GDM1 (cell line): Measurements from ENCODE around the gene HTR6.
"Not testable (repeated sequence)": the region's sequence is repeated elsewhere in the genome, so short reads cannot be mapped to it uniquely, and the experiment has no call there.

Source experiments
- DNase-seq: peaks from one replicate; lab custom pipeline; 2025; lab: John Stamatoyannopoulos, UW

The HTR6 gene

DNA sequence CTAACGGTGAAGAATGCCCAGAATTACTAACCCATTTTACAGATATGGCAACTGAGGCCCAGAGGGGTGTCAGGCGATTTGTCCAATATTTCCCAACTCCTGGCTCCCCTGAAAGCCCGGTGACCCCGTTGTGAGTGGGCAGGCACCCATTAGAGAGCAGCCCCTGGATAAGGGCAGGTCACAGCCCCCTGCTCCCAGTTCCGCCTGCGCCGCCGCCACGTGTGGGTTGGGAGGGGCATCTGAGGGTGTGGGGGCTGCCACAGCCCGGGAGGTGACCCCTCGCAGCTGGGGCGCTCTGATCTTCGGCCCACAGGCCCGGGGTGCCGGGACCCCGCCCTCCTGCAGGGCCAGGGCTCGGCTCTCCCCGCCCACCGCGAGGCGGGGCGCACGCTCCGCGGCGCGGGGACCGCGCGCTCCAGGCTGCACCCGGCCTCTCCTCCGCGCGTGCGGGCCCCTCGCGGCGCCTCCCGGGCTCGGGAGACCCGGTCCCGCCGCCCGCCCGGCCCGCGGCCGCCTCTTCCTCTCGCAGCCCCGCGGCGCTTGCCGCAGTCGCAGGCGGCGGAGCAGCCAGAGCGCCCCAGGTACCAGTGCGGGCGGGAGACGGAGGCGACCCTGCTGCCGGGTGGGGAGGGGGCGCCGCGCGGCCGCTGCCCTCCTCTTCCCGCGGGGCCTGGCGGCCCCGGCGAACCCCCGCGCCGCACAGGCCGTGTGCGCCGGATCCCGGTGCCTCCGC lies at the start of gene HTR6:
HTR6 (plus strand) TSS at position 423 of the 733 bp plus-strand sequence. CDS start 879 bp downstream, outside the sequence.
- no peak for DNase-seq

DNA sequence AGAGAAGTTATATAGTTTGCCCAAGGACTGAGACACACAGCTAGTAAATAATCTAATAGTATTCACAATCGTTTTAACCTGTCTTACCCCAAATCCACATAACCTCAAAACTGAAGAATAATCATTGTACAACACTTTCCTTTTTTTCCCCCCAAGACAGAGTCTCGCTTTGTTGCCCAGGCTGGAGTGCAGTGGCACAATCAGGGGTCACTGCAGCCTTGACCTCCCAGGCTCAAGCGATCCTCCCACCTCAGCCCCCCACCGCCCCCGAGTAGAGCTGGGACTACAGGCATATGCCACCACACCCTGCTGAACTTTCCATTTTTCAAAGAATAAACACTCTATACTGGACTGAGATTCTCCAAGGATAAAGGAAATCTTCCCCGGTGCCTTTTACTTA lies 49.2 kb upstream of the HTR6 start:
- no peak for DNase-seq

DNA sequence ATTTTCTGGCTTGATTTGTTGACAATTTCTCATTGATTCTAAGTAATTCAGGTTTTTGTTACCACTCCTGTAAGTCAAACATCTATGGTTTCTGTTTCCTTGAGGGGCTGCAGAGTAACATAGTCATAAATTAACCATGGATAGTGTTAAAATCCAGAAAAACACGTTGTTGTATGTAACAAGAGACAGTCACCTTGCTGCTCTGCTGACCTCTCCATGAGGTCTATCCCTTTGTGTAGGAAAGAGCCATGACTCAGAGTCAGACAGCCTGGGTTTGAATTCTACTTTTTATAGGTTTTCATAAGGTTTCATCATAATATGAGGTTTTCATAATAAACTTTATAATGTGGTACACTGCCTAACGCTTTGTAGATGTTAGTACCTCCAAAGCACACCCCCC lies 48.2 kb upstream of the HTR6 start:
- no peak for DNase-seq

DNA sequence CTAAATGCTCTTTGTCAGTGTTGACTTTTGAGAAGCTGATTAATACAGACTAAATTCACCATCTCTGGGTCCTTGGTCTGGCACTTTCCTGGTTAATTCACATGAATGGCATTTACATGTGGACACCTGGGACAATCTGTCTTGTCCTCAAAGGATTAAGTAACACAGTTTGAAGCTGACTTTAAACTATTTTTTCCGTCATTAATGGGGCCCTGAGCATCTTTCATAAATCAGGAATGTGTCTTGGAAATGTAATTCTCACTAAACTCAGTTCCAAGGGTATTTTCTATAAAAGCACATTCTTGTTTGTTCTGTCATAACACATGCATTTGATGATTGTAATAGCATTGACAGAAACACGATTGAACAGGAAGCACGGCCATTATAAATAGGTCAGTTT lies 47.3 kb upstream of the HTR6 start:
- DNase-seq, result no peak

DNA sequence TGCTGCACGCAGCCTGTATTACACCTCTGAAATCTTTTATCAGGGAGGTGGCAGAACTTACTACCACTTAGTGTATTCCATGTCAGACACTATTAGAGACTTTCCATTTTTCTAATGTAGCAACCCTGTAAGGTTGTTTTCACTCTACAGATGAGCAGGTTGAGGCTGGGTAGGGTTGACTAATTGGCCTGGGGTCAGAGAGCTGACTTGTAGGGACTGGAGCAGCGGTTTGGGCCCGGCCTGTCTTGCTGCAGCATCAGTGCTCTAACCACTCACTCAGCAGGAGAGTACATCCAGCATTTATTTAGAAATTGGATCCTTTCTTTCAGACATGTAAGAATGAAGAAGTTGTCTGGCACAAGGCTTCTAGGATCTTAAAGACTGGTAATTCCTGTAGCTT lies 46.2 kb upstream of the HTR6 start:
- no peak for DNase-seq

DNA sequence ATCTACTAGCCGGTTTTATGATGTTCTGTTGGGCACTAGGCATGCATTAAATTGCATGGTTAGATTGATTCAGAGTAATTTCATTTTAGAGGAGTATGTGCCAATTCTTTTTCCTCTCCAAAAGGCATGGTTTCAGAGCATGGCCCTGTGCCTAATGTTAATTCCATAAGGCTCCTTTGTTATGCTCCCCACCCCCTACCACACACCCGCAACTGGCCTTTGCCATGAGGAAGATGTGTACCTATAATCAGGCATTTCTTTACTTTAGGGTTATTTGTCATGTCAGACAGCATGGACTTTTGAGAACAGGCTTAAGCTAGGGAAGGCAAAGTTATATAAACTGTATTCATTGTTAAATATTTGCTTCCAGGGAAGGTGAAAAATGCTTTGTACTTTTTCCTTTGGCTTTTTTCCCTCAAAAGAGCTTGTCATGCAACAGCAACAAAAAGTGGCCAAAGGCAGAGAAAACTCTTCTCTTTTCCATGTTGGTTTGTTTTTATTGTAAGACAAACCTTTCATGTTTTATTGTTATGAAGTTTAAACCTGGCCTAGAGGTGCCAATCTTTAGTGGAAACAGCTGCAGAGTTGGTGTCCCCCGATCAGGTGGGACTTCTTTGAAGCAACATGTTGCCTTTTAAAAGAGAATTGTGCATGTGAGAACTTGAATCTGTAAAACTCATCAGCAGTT lies 44.8 kb upstream of the HTR6 start:
- no peak for DNase-seq

DNA sequence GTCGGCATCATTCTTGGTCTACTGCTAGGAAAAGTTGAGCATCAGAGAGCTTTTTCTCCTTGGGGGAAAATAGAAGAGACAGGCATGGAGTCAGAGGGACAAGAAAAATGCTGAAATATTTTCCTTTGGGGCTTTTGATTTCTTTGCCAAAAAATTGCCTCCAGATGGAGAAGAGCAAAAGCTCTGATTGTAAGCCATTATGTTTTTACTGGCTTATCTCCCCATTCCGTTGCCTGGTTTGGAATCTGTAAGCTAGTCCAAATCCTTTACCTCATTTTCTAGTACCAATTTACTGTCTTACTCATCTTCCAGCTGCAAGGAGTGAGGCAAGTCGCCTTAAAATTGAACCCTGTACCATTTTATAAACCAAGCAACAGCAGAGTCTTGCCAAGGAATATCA lies 43.9 kb upstream of the HTR6 start:
- DNase-seq, result no peak

DNA sequence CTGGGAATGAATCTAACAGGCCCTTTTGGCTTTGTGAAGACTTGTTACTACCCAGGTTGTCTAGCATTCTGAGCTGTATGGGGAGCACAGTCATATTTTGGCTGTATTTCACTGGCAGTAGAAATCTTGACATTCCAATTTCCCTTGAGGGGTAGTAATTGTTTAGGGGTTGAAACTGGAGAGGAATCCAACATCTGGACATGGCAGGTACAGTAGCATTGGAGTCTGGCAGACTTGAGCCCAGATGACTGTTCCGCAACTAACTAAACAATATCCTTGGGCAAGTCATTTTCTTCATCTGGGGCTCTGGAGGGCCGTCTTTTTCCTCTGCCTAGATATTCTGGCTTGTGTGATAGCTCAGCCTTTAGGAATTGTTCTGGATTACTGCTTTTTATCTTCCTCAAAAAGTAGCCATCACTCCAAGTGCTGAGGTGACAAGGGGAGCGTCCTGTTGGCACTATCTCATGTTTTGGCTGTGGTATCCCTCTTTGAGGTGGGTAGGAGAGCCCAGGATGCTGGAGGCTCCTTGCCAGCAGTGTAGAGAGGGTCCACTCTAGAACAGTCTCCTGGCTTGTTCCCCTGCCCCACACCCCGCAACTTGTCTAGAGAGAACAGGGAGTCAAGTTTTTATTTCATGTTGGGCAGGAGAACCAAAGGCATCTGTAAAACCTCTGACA lies 43.3 kb upstream of the HTR6 start:
- no peak for DNase-seq

DNA sequence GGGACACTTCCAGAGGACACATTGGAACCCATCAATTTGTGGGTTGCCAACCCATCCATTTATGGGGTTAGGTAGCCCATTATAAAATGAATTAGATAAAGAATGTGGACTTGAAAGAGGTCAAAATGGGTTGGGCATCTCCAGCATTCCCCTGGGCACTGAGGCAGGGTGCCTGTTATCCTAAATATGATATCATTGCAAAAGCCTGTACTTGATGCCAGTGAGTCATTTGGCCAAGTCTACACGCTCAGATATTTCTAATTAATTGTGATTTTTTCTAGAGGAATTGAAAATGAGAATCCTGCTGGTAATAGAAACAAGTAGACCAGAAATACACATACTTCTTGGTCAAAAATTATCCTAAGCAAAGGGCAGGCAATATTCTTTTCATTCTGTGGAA lies 42.5 kb upstream of the HTR6 start:
- DNase-seq, result no peak

DNA sequence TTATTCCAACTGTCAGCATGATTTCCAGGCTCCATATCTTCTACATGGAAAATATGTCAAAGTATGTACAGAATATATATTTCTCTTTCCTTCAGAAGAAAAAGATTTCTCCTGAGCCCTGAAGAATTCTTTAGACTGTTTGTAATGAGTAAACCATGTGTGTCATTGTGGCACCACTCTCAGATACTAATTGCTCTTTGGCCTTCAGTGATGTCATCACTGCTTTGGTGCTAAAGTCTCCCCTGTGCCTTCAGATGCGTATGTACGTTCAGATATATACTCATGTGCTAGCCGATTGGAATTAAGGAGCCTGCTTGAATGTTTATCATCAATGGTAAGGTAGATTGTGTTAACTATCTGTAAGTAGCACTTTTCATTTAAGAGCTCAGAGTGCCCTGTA lies 41.2 kb upstream of the HTR6 start:
- no peak for DNase-seq

DNA sequence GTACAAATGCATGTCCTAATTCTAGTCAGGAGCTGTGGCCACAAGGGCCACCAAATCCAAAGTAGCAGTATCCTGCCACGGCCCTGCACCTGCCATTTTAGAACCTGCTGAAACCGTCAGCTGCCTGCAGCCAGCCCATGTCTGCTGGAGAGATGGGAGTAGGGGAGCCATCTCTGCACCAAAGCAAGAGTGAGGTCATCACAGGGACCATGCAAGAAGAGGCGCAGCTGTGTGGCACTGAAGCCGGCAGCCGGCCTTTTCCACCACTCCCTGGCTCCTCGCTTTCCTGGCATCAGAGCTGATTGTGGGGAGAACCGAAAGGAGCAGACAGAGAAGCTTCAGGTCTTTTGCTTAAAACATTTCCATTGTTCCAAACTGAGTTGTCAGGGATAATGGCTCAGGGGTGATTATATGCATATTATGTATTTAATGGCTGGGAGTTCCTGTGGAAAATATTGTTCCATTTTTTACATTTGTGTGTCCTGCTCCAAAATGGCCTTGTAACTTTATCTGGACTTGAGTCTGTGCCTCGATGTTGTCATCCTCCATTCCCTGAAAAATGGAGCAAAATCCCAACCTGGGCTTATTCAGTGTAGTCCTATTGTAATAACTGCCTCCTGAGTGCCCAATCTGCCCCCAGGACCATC lies 39.3 kb upstream of the HTR6 start:
- no peak for DNase-seq

DNA sequence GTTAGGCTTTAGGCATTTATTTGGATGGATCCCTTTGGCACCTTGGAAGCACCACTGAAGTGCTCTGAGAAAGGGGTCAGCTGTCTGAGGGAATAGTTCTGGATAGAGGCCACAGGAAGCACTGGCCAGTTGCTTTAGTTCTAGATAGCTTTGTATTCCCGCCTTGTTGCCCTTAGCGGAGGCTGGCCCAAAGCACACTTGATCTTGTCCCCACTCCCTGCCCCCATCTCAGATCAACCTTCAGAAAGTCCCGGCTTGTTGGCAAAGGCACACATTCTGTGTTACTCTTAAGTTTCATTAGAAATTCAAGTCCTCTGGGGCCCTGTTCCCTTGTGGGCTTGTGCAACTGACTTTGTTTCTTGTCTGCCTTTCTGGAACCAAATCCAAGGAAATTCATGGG lies 35.8 kb upstream of the HTR6 start:
- DNase-seq, result no peak

DNA sequence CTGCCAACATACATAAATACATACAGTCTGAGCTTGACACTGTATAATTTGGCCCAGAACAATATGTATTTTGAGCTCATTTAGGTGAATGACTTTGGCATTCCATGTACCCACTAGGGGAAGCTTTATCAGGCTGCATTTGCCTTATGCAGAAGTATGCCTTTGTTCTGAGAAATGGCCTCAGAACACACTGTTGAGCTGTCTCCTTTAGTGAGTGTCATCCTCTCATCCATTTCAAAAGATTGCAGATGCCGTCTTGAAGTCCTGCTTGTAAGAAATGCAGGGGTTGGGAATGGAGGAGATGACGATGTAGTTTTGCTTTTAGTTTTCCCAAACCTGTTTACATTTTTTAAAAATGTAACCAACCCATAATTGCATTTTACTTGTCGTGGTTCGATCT lies 35.3 kb upstream of the HTR6 start:
- no peak for DNase-seq

DNA sequence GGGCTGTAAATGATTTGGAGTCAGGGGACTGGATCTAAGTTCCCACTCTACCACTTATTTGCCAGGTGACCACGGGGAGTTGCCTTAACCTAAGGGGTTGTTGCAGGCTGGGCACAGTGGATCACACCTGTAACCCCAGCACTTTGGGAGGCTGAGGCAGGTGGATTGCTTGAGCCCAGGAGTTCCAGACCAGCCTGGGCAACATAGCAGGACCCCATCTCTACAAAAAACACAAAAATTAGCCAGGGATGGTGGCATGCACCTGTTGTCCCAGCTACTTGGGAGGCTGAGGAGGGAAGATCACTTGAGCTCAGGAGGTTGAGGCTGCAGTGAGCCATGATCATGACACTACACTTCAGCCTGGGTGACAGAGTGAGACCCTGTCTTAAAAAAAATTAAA lies 34.5 kb upstream of the HTR6 start:
- not testable (repeated sequence) for DNase-seq

DNA sequence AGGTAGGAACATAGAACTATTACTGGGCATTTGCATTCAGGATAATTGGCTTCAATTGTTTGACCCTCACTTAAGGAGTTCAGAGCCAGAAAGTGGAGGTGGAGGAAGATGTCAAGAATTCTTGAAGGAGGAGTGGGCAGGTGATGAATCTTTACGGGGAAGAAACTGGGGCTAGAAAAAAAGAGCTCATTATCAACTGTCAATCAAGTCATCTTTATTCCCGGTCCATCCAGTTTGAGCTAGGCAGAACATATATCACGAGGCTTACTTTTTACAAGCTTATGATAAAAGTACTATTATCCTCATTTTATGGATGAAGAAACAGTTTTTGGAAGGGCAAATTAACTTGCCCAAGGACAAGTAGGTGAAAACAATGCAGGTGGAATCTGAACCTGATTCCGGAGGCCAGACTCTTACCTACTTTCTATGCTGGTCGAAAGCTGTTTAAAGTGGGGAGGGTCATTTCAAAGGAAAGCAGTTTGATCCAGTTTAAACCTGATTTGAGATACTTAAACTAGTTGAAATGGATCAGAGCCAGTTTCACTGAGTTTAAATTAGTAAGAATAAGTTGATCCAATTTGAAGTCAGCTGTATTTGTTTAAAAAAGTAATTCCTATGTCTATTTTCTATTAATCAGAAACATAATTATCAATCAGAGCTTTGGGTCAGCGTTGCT lies 33.8 kb upstream of the HTR6 start:
- DNase-seq, result no peak

DNA sequence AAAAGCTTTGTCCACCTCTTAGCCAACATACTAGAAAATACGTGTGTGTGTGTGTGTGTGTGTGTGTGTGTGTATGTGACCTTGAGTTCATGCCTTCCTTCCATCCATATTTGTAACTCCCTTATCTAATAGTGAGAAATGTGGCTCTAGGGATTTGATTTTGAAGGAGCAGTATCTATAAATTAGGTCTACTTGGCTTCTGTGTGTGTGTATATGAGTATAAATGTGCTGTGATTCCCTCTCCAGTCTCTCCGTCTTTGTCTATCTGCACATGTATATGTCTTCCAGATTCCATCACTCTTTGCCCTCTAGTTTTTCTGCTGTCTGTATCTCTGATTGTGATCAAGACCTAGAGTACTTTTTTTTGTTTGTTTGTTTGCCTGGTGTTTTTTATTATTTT lies 32.5 kb upstream of the HTR6 start:
- no peak for DNase-seq

DNA sequence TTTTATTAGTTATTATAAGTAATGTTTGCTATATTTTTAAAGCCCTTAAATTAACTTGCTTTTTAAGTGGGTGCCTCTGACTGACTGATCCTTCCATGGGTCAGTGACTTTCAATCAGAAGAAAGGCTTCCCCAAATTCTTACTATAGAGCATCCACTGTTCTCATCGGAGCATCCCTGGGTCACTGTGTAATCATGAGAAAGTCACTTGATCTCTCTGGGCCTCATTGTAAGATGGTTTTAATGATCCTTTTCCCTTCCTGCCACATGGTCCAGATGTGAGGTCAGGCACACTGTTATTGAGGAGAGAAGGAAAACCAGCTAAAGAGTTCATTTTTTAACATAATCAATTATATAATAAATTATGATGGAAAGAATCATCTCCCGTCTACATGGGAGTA lies 31.6 kb upstream of the HTR6 start:
- DNase-seq, result no peak

DNA sequence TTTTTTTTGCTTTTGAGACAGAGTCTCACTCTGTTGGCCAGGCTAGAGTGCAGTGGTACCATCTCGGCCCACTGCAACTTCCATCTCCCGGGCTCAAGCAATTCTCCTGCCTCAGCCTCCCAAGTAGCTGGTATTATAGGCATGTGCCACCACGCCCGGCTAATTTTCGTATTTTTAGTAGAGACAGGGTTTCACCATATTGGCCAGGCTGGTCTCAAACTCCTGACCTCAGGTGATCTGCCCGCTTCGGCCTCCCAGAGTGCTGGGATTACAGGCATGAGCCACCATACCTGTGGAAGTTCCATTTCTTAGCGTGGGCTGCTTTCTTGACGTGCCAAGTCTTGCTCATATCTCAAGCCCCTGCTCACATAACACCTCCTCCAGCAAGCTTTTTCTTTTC lies 29.6 kb upstream of the HTR6 start:
- not testable (repeated sequence) for DNase-seq

DNA sequence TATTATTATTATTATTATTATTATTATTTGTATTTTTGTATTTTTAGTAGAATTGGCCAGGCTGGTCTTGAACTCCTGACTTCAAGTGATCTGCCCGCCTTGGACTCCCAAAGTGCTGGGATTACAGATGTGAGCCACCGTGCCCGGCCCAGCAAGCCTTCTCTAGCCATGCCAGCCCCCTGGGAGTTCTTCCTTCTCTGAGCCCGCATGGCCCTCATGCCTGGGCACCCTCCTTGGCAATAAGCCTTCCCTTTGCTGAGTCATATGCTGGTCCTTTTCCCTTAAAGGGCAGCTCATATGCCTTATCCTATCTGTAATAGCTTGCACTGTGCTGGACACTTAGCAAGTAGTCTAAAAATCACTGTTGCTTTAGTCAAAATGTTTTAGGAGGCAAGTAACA lies 29.0 kb upstream of the HTR6 start:
- no peak for DNase-seq

DNA sequence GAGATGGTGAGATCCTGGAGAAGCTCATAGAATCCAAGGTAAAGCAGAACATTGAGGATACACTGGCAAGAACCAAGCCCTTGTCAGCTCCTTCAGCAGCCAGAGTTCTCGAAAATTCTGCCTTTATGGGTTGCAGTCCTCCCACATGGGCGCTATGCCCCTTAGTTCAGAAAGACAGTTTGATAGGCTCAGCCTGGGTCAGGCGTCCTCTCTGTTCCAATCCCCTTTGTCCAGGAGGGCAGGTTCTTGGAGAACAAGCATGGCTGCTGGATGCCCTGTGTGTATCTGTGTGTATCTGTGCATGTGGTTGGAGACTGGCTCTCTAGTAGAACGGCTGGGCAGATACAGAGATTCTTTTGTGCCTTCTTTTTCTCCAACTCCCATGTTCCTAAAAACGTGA lies 28.6 kb upstream of the HTR6 start:
- no peak for DNase-seq

DNA sequence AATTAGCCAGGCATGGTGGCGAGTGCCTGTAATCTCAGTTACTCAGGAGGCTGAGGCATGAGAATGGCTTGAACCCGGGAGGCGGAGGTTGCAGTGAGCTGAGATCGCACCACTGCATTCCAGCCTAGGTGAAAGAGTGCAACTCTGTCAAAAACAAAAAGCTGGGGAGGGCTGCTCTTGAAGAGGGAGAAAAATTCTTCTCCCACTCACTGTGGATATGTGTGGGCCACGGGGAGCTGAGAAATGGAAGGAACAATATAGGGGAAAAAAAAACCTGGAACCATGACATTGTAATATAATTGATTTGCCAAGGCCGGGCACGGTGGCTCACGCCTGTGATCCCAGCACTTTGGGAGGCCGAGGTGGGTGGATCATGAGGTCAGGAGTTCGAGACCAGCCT lies 27.9 kb upstream of the HTR6 start:
- DNase-seq, result not testable (repeated sequence)

DNA sequence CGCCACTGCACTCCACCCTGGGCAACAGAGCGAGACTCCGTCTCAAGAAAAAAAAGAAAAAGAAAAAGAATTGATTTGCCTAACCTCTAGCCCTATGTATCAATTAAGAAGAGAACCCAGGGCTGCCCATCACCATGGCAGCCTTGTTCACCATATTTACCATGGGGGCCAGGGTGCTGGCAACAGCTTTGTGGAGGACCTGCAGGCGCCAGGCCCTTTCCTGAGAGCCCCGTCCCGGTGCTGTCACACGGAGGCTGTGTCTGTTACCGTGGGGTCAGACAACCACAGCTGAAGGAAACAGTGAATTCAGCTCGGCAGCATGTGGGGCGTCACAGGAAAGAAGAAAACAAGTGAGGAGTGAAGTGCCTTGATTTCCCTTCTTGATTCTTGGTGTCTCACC lies 27.1 kb upstream of the HTR6 start:
- no peak for DNase-seq
